Measurements from ENCODE around the gene SERPINB5. TPM values are rescaled to one million over a fixed set of nuclear protein-coding genes. Genes with fewer than 3 reads are reported as not detected.

SERPINB5 gene
- total RNA-seq, 3 donors from 2014 or later (not counting 1 experiment from before 2014, with no cell fraction given) = not detected

DNA sequence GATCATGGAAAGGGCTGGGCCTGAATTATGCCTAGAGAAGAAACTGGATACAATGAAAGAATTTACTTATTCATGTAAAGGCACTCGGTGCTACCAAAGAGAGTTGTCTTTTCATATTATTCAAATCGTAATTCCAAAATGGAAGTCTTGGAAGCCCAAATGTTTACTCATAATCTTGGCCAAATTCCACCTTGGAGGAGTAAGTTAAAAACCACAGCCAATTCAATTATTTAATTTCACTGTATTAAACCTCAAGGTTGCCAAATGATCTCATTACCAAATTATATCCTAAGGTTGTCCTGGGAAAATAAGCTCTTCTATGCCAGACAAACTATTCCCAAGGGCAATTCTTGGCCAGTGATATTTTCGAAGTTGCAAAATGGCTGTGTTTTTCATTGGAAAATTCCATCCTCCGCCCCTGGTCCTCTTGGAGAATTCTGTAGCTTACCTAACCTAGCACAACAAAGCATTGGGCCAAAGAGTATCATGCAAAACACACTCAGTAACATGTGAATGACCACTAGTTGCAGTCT lies 43.4 kb upstream of the SERPINB5 start:
- H3K9me3 Mint-ChIP-seq = no peaks in the 10 kb centered on the region
- no peak overlapping the region for H3K4me3 ChIP-seq (ENCODE audit: low read length)
- TF ChIP-seq CTCF (IDR thresholded peaks at IDR 0.05) = no peak
- WGBS (ENCODE audit: insufficient coverage) = 60% methylated on average over 4 of the region's 4 CpGs
- H3K36me3 ChIP-seq (ENCODE audit: control insufficient read depth, insufficient read depth, low read length) = no peaks in the 10 kb centered on the region
- intact Hi-C loops (cut with micrococcal nuclease) = no loop called here
- H3K27me3 Mint-ChIP-seq (ENCODE audit: low read depth in 2 of 2) = peaks cover 20 to 52% of the 10 kb centered on the region in 2 donors
- H3K4me1 ChIP-seq (ENCODE audit: control insufficient read depth, insufficient read depth, low read length) = no peaks in the 10 kb centered on the region
- DNase-seq = no peak
- no peak overlapping the region for H3K27ac Mint-ChIP-seq
- no peaks in the 10 kb centered on the region for H3K36me3 Mint-ChIP-seq
- no peak overlapping the region for H3K4me3 Mint-ChIP-seq
- H3K4me1 Mint-ChIP-seq = no peaks in the 10 kb centered on the region
- H3K9me3 ChIP-seq (ENCODE audit: control insufficient read depth, insufficient read depth, low read length) = no peaks in the 10 kb centered on the region
- no peak for ATAC-seq
- H3K27ac ChIP-seq (ENCODE audit: low read length) = no peak overlapping the region
- H3K27me3 ChIP-seq (ENCODE audit: control insufficient read depth, insufficient read depth, low read length) = peaks cover 8% of the 10 kb centered on the region

DNA sequence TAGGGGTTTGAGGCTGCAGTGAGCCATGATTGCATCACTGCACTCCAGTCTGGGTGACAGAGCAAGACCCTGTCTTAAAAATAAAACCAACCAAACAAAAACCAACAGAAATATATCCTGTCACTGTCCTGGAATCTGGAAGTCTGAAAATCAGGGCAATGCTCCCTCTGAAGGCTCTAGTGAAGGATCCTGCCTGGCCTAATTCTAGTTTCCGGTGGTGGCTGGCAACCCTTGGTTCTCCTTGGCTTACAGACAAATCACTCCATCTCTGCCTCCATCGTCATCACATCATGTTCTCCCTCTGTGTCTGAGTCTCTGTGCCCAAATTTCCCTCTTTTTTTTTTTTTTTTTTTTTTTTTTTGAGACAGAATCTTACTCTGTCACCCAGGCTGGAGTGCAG lies 38.6 kb upstream of the SERPINB5 start:
- TF ChIP-seq CTCF (IDR thresholded peaks at IDR 0.05) = no peak
- no peaks in the 10 kb centered on the region for H3K9me3 ChIP-seq (ENCODE audit: control insufficient read depth, insufficient read depth, low read length)
- peaks cover 13 to 20% of the 10 kb centered on the region in 2 donors for H3K27me3 Mint-ChIP-seq (ENCODE audit: low read depth in 2 of 2)
- no peak for DNase-seq
- no peak overlapping the region for H3K27ac Mint-ChIP-seq
- intact Hi-C loops (cut with micrococcal nuclease) = no loop called here
- H3K4me3 Mint-ChIP-seq = no peak overlapping the region
- no peak overlapping the region for H3K4me3 ChIP-seq (ENCODE audit: low read length)
- no peaks in the 10 kb centered on the region for H3K9me3 Mint-ChIP-seq
- WGBS (ENCODE audit: insufficient coverage) = 97% methylated on average over 2 of the region's 2 CpGs
- H3K27ac ChIP-seq (ENCODE audit: low read length) = no peak overlapping the region
- ATAC-seq = no peak
- no peaks in the 10 kb centered on the region for H3K27me3 ChIP-seq (ENCODE audit: control insufficient read depth, insufficient read depth, low read length)
- H3K36me3 Mint-ChIP-seq = no peaks in the 10 kb centered on the region
- no peaks in the 10 kb centered on the region for H3K4me1 ChIP-seq (ENCODE audit: control insufficient read depth, insufficient read depth, low read length)
- H3K4me1 Mint-ChIP-seq = no peaks in the 10 kb centered on the region
- no peaks in the 10 kb centered on the region for H3K36me3 ChIP-seq (ENCODE audit: control insufficient read depth, insufficient read depth, low read length)

- intact Hi-C loops (cut with micrococcal nuclease) = loop anchor here (1.0 kb wide), 4 partner anchors 97 to 423 kb away; no protein-coding TSS in a partner anchor
- H3K27me3 Mint-ChIP-seq (ENCODE audit: low read depth in 2 of 2) = peaks cover 12 to 13% of the 10 kb centered on the region in 2 donors
- Histone ChIP-seq H3K4me1 (ENCODE audit: control insufficient read depth, insufficient read depth, low read length) (no peaks in the 10 kb centered on the region), H3K9me3 (ENCODE audit: control insufficient read depth, insufficient read depth, low read length) (no peaks in the 10 kb centered on the region), H3K27me3 (ENCODE audit: control insufficient read depth, insufficient read depth, low read length) (no peaks in the 10 kb centered on the region), H3K4me3 (ENCODE audit: low read length) (no peak overlapping the region), H3K27ac (ENCODE audit: low read length) (no peak overlapping the region), H3K36me3 (ENCODE audit: control insufficient read depth, insufficient read depth, low read length) (no peaks in the 10 kb centered on the region)
- ATAC-seq (peak; percentile 69 to 82 (median 78)), DNase-seq (peak in 1 of 2 donors; percentile 80)
- H3K4me3 Mint-ChIP-seq = no peak overlapping the region
- no peak overlapping the region for H3K27ac Mint-ChIP-seq
- TF ChIP-seq CTCF (IDR thresholded peaks at IDR 0.05) = peak; percentile 95
- no peaks in the 10 kb centered on the region for H3K9me3 Mint-ChIP-seq
- no peaks in the 10 kb centered on the region for H3K36me3 Mint-ChIP-seq
- WGBS (ENCODE audit: insufficient coverage) = 7% methylated on average over 6 of the region's 6 CpGs
- H3K4me1 Mint-ChIP-seq = no peaks in the 10 kb centered on the region
Measured at GRCh38 chr18:63439334-63439733, 37.4 kb upstream of the SERPINB5 start.

GRCh38 chr18:63440219-63440618 lies 36.5 kb upstream of the SERPINB5 start:
- ATAC-seq (no peak), DNase-seq (no peak)
- H3K9me3 ChIP-seq (ENCODE audit: control insufficient read depth, insufficient read depth, low read length) = no peaks in the 10 kb centered on the region
- no peaks in the 10 kb centered on the region for H3K9me3 Mint-ChIP-seq
- peaks cover 4% of the 10 kb centered on the region for H3K4me1 ChIP-seq (ENCODE audit: control insufficient read depth, insufficient read depth, low read length)
- no peaks in the 10 kb centered on the region for H3K36me3 Mint-ChIP-seq
- 100% methylated on average over 1 of the region's 1 CpG for WGBS (ENCODE audit: insufficient coverage)
- H3K27me3 ChIP-seq (ENCODE audit: control insufficient read depth, insufficient read depth, low read length) = no peaks in the 10 kb centered on the region
- no peaks in the 10 kb centered on the region for H3K4me1 Mint-ChIP-seq
- peaks cover 12 to 13% of the 10 kb centered on the region in 2 donors for H3K27me3 Mint-ChIP-seq (ENCODE audit: low read depth in 2 of 2)
- H3K4me3 ChIP-seq (ENCODE audit: low read length) = no peak overlapping the region
- H3K4me3 Mint-ChIP-seq = no peak overlapping the region
- TF ChIP-seq CTCF (IDR thresholded peaks at IDR 0.05) = no peak
- no peak overlapping the region for H3K27ac ChIP-seq (ENCODE audit: low read length)
- no peak overlapping the region for H3K27ac Mint-ChIP-seq
- intact Hi-C loops (cut with micrococcal nuclease) = no loop called here
- no peaks in the 10 kb centered on the region for H3K36me3 ChIP-seq (ENCODE audit: control insufficient read depth, insufficient read depth, low read length)

Data from natural killer cell (primary cell).